K562 (cell line): ENCODE results near the gene RABGAP1L. TPM values are rescaled to one million over a fixed set of nuclear protein-coding genes. Genes with fewer than 3 reads are reported as not detected.

ENCODE experiments used
- ATAC-seq: fragments of 200-7000 bp; cut with Tn5 transposase; 3 replicates; pipeline ENCODE4 v1.9.1; 2020; ENCODE audit warnings: moderate library complexity
- BruUV-seq: library from RNA; stranded (reverse); fragments of 400-500 nt; replicated peaks from 2 replicates; lab custom pipeline; 2021; lab: Mats Ljungman, UMichigan
- CTCF ChIA-PET: fragments of 300-600 bp; formaldehyde crosslinking; extraction: SDS; loops from one replicate; lab custom pipeline; 2021; ENCODE audit warnings: low intra/inter-chr PET ratio; lab: Yijun Ruan, JAX
- POLR2A ChIA-PET: fragments of 300-600, 350-650 bp; sonication (Branson Sonifier 250); formaldehyde crosslinking; extraction: SDS; loops from one replicate; lab custom pipeline; 2021; ENCODE audit warnings: antibody characterized with exemption, inconsistent platforms; lab: Yijun Ruan, JAX
- DNase-seq, 4 experiments: peaks; one replicate each; pipeline versions ENCODE4 v3.0.0 to v3.0.0-alpha.2; 2011 to 2018; ENCODE audit warnings: low spot score in 3 of 4, mixed read lengths in 3 of 4; ENCODE audit errors: extremely low read depth in 1 of 4
- FAIRE-seq: peaks from 2 replicates; lab custom pipeline; 2011; peaks lifted over from hg19 to GRCh38; lab: Jason Lieb, UNC
- H2AFZ ChIP-seq: 2 replicates; pipeline ENCODE4 v1.6.0; 2011; ENCODE audit warnings: low read depth, low read length, control low read depth, inconsistent platforms
- H3K27ac ChIP-seq: fragments of 200-600 bp; 3 replicates; pipeline ENCODE4 v1.8.0; 2011; ENCODE audit warnings: low read depth, mild to moderate bottlenecking, control low read depth, inconsistent platforms, low read length, moderate library complexity, mixed read lengths; ENCODE audit errors: extremely low read depth
- H3K27me3 ChIP-seq, 2 experiments: fragments of 300-600 bp in 1 of 2; 2 replicates in 1 of 2; 3 replicates in 1 of 2; pipeline versions ENCODE4 v1.6.0 to v1.8.0; 2011; ENCODE audit warnings: inconsistent platforms in 2 of 2, low read length in 2 of 2, mild to moderate bottlenecking in 1 of 2, mixed read lengths in 1 of 2, moderate library complexity in 1 of 2; ENCODE audit not compliant: control insufficient read depth in 2 of 2, insufficient read depth in 2 of 2
- H3K36me3 ChIP-seq: fragments of 300-600 bp; 3 replicates; pipeline ENCODE4 v1.8.0; 2011; ENCODE audit warnings: mild to moderate bottlenecking, low read length, inconsistent platforms; ENCODE audit not compliant: control insufficient read depth, insufficient read depth
- H3K4me1 ChIP-seq, 2 experiments: fragments of 200-600 bp in 1 of 2; replicated peaks in 1 of 2; 2 replicates in 1 of 2; 3 replicates in 1 of 2; pipeline versions ENCODE4 v1.5.1 to v1.8.0; 2011; ENCODE audit warnings: inconsistent platforms in 2 of 2, low read length in 2 of 2, mild to moderate bottlenecking in 1 of 2, mixed read lengths in 1 of 2, moderate library complexity in 1 of 2; ENCODE audit not compliant: control insufficient read depth in 2 of 2, insufficient read depth in 2 of 2
- H3K4me2 ChIP-seq: 2 replicates; pipeline ENCODE4 v1.6.1; 2011; ENCODE audit warnings: low read length, control low read depth, inconsistent platforms, mixed read lengths; ENCODE audit not compliant: insufficient read depth
- H3K4me3 ChIP-seq: fragments of 200-600 bp; sonication (generic), shearing (Covaris generic); 2 replicates; pipeline ENCODE4 v1.5.1; 2016; ENCODE audit warnings: control low read depth, inconsistent platforms
- H3K79me2 ChIP-seq: fragments of 200-600 bp; 3 replicates; pipeline ENCODE4 v1.8.0; 2011; ENCODE audit warnings: low read length, inconsistent platforms; ENCODE audit not compliant: control insufficient read depth, insufficient read depth
- H3K9ac ChIP-seq, 2 experiments: 2 replicates each; pipeline versions ENCODE4 v1.6.0 to v1.6.1; 2011; ENCODE audit warnings: low read depth in 2 of 2, low read length in 2 of 2, control low read depth in 1 of 2, inconsistent platforms in 1 of 2, mild to moderate bottlenecking in 1 of 2, mixed read lengths in 1 of 2; ENCODE audit not compliant: insufficient read depth in 1 of 2
- H3K9me1 ChIP-seq: one replicate; pipeline ENCODE4 v1.6.0; 2011; ENCODE audit warnings: inconsistent platforms, mild to moderate bottlenecking, low read length, moderate library complexity; ENCODE audit not compliant: control insufficient read depth, insufficient read depth
- H3K9me3 ChIP-seq: replicated peaks from 2 replicates; pipeline ENCODE4 v1.5.1; 2011; ENCODE audit warnings: low read depth, low read length, inconsistent platforms; ENCODE audit not compliant: control insufficient read depth, insufficient read depth
- H4K20me1 ChIP-seq: replicated peaks from 2 replicates; pipeline ENCODE4 v1.6.1; 2011; ENCODE audit warnings: low read length, inconsistent platforms, mixed read lengths; ENCODE audit not compliant: control insufficient read depth, insufficient read depth
- ARID1B ChIP-seq: fragments of 450-650 bp; IDR thresholded peaks from 2 replicates; pipeline ENCODE4 v1.6.1; 2016; ENCODE audit warnings: antibody characterized with exemption, mild to moderate bottlenecking, inconsistent platforms
- EP400 ChIP-seq: fragments of 450-650 bp; IDR thresholded peaks from 2 replicates; pipeline ENCODE4 v1.6.1; 2017; ENCODE audit warnings: antibody characterized with exemption, mild to moderate bottlenecking, moderate library complexity
- GABPB2 ChIP-seq: fragments of 250-450 bp; sonication (Bioruptor Pico); conservative IDR thresholded peaks from 2 replicates; pipeline ENCODE4 v1.5.1; 2021; ENCODE audit warnings: mild to moderate bottlenecking
- MBD2 ChIP-seq: sonication (generic); IDR thresholded peaks from 2 replicates; pipeline ENCODE4 v1.6.1; 2016; ENCODE audit warnings: low read depth, borderline replicate concordance
- MNT ChIP-seq, 2 experiments: fragments of 450-650 bp; conservative IDR thresholded peaks; 2 replicates each; pipeline ENCODE4 v1.6.1; 2017; ENCODE audit warnings: mild to moderate bottlenecking in 2 of 2, moderate library complexity in 2 of 2
- RBM14 ChIP-seq: fragments of 200-400 bp; formaldehyde crosslinking; IDR thresholded peaks from 2 replicates; pipeline ENCODE4 v1.6.1; 2018; ENCODE audit warnings: low read depth, mild to moderate bottlenecking, low read length, moderate library complexity, borderline replicate concordance; ENCODE audit not compliant: insufficient read depth
- RBM25 ChIP-seq: fragments of 200-400 bp; formaldehyde crosslinking; IDR thresholded peaks from 2 replicates; pipeline ENCODE4 v1.6.1; 2018; ENCODE audit warnings: low read length, low read depth, moderate library complexity; ENCODE audit not compliant: severe bottlenecking
- SMAD1 ChIP-seq: fragments of 150-350 bp; IDR thresholded peaks from 2 replicates; pipeline ENCODE4 v1.6.1; 2014; ENCODE audit warnings: low read length, low read depth; ENCODE audit not compliant: partially characterized antibody
- STAG1 ChIP-seq: sonication (generic); formaldehyde crosslinking; IDR thresholded peaks from 2 replicates; pipeline ENCODE4 v1.5.0; 2020; ENCODE audit warnings: missing genetic modification reagents, borderline replicate concordance
- TFAM ChIP-seq: fragments of 250-450 bp; sonication (Bioruptor Pico); conservative IDR thresholded peaks from 2 replicates; pipeline ENCODE4 v1.5.0; 2021; ENCODE audit warnings: mild to moderate bottlenecking, moderate library complexity
- THRAP3 ChIP-seq: fragments of 450-650 bp; IDR thresholded peaks from 2 replicates; pipeline ENCODE4 v1.6.1; 2016; ENCODE audit warnings: mild to moderate bottlenecking, inconsistent platforms, borderline replicate concordance
- ZFP36 ChIP-seq: fragments of 150-350 bp; IDR thresholded peaks from 2 replicates; pipeline ENCODE4 v1.6.1; 2018; ENCODE audit warnings: low read length, low read depth; ENCODE audit not compliant: partially characterized antibody
- ZNF436 ChIP-seq: fragments of 250-450, 450-650 bp; sonication (Bioruptor Pico); formaldehyde crosslinking; IDR thresholded peaks from 2 replicates; pipeline ENCODE4 v1.7.0; 2020; ENCODE audit warnings: mild to moderate bottlenecking
- WGBS: fragments of 100-300 bp; shearing (Covaris generic); methylation state at CpG from one replicate; pipeline ENCODE4 v1.1.6; 2016; ENCODE audit warnings: low coverage, mixed read lengths; ENCODE audit not compliant: insufficient coverage; ENCODE audit errors: missing lambda C conversion rate; 5-methylcytosine and 5-hydroxymethylcytosine counted together
- in situ Hi-C: fragments of 300-500 bp; cut with MboI; formaldehyde crosslinking; loops from 4 replicates; pipeline ENCODE4 v1.15.0; 2018; ENCODE audit warnings: inconsistent platforms, mixed read lengths
- intact Hi-C: fragments of 100-400 bp; cut with micrococcal nuclease; formaldehyde crosslinking; loops from 2 replicates; pipeline ENCODE4 v1.14.2; 2022
- polyA plus RNA-seq, 8 experiments: library from polyadenylated mRNA; depleted of rRNA in 4 of 8; stranded (reverse) in 5 of 8; unstranded in 3 of 8; fragments of >200 nt; fragmentation: Nextera tagmentation in 2 of 8; fragmentation: Illumina TruSeq in 1 of 8; extraction: Ambion mirVana in 2 of 8; extraction: Trizol in 1 of 8; gene quantifications; 2 replicates each; pipeline versions ENCODE4 v1.2.1 to v1.2.3, GENCODE V29; 2011 to 2014; ENCODE audit warnings: inconsistent platforms in 1 of 8, missing spikeins in 1 of 8
- total RNA-seq, 7 experiments: library from RNA; depleted of rRNA in 6 of 7; stranded (reverse); fragments of >200 nt in 6 of 7; fragmentation: Illumina TruSeq in 2 of 7; extraction: Trizol in 2 of 7; gene quantifications; 2 replicates each; pipeline versions ENCODE4 v1.2.1 to v1.2.3, GENCODE V29; 2011 to 2021; ENCODE audit warnings: low replicate concordance in 1 of 7

RABGAP1L gene
- total and polyA plus RNA-seq, 9 of the 15 experiments (the other 6 are each of a cell fraction or from before 2014, with no cell fraction given): 16.5 to 44.9 (median 26.7) TPM

- H3K4me3 ChIP-seq: no peak overlapping the region
- POLR2A ChIA-PET: no interaction called here
- in situ Hi-C loops (loop anchor here (5.0 kb wide), 1 partner anchor 75 kb away; no protein-coding TSS in a partner anchor), intact Hi-C loops (no loop called here)
- BruUV-seq: no TSS peak
- DNase-seq (no peak), FAIRE-seq (no peak), ATAC-seq (no peak)
- no peak overlapping the region for H2AFZ ChIP-seq
- CTCF ChIA-PET: no interaction called here
- no peak overlapping the region for H3K9ac ChIP-seq
- no peak overlapping the region for H3K27ac ChIP-seq
- H3K27me3 ChIP-seq: no peaks in the 10 kb centered on the region
- WGBS: 70% methylated on average over 2 of the region's 2 CpGs
- H3K36me3 ChIP-seq: peaks cover 5% of the 10 kb centered on the region; the same call in 1 of the 3 replicates
- H3K9me1 ChIP-seq: no peaks in the 10 kb centered on the region
- peaks cover 28% of the 10 kb centered on the region; the same call in 2 of the 3 replicates for H3K79me2 ChIP-seq
- no peaks in the 10 kb centered on the region for H4K20me1 ChIP-seq
- H3K4me1 ChIP-seq: peaks cover 3 to 6% of the 10 kb centered on the region in 2 experiments; a peak in 2 of 5 replicates
- TF ChIP-seq MBD2: no peak
- no peak for TF ChIP-seq ZNF436 (CRISPR knock-in tag)
- TF ChIP-seq EP400: no peak
- TF ChIP-seq ZFP36: no peak
- TF ChIP-seq STAG1 (CRISPR knock-in tag): no peak
- no peak for TF ChIP-seq RBM14
- TF ChIP-seq MNT (conservative IDR thresholded peaks at IDR 0.05): no peak
- TF ChIP-seq GABPB2 (CRISPR knock-in tag): no peak
- no peak for TF ChIP-seq THRAP3
- no peak for TF ChIP-seq ARID1B
- no peak for TF ChIP-seq RBM25
- no peak for TF ChIP-seq SMAD1
- no peak for TF ChIP-seq TFAM
- no peaks in the 10 kb centered on the region for H3K9me3 ChIP-seq
- no peak overlapping the region for H3K4me2 ChIP-seq
These were observed 37.8 kb downstream of the RABGAP1L start for GRCh38 chr1:174197088-174197487.
